GM12878 (cell line): Measurements from ENCODE around the gene ESRP2. TPM values are rescaled to one million over a fixed set of nuclear protein-coding genes. Genes with fewer than 3 reads are reported as not detected.

Experiments used
- ATAC-seq: fragments of 200-7000 bp; cut with Tn5 transposase; 3 replicates; pipeline ENCODE4 v1.9.1; 2020; ENCODE audit warnings: mild to moderate bottlenecking, moderate library complexity
- BruUV-seq: library from RNA; stranded (reverse); fragments of 400-500 nt; replicated peaks from 2 replicates; lab custom pipeline; 2021; lab: Mats Ljungman, UMichigan
- CTCF ChIA-PET: fragments of 300-600 bp; sonication (Branson Sonifier 250); formaldehyde crosslinking; extraction: SDS; loops from one replicate; lab custom pipeline; 2021; ENCODE audit warnings: inconsistent platforms; lab: Yijun Ruan, JAX
- POLR2A ChIA-PET: fragments of 350-600 bp; formaldehyde crosslinking; extraction: SDS; loops from one replicate; lab custom pipeline; 2021; ENCODE audit warnings: inconsistent platforms; lab: Charles Lee
- RAD21 ChIA-PET: fragments of 300-600 bp; sonication (Branson Sonifier 250); formaldehyde crosslinking; loops from one replicate; lab custom pipeline; 2023; ENCODE audit warnings: antibody characterized with exemption; ENCODE audit not compliant: unreplicated experiment; lab: Charles Lee
- SMC1A ChIA-PET: fragments of 300-600 bp; sonication (Branson Sonifier 250); formaldehyde crosslinking; loops from one replicate; lab custom pipeline; 2023; ENCODE audit not compliant: unreplicated experiment, uncharacterized antibody; lab: Charles Lee
- DNase-seq: peaks from one replicate; pipeline ENCODE4 v3.0.0-alpha.2; 2011; ENCODE audit warnings: low read depth, low spot score
- FAIRE-seq: peaks from 3 replicates; lab custom pipeline; 2011; peaks lifted over from hg19 to GRCh38; lab: Jason Lieb, UNC
- H2AFZ ChIP-seq: 2 replicates; pipeline ENCODE4 v1.6.0; 2011; ENCODE audit warnings: low read depth, low read length, control low read depth; ENCODE audit not compliant: control insufficient read depth
- H3K27ac ChIP-seq: 2 replicates; pipeline ENCODE4 v1.5.1; 2011; ENCODE audit warnings: control low read depth; ENCODE audit not compliant: control insufficient read depth, insufficient read depth
- H3K27me3 ChIP-seq, 2 experiments: replicated peaks in 1 of 2; 2 replicates each; pipeline versions ENCODE4 v1.6.0 to v1.6.1; 2011; ENCODE audit warnings: low read length in 1 of 2; ENCODE audit not compliant: control insufficient read depth in 2 of 2, insufficient read depth in 2 of 2
- H3K36me3 ChIP-seq, 2 experiments: 2 replicates each; pipeline ENCODE4 v1.5.1; 2011; ENCODE audit warnings: low read length in 1 of 2; ENCODE audit not compliant: control insufficient read depth in 2 of 2, insufficient read depth in 2 of 2
- H3K4me1 ChIP-seq: 2 replicates; pipeline ENCODE4 v1.6.1; 2011; ENCODE audit warnings: mild to moderate bottlenecking, low read length, moderate library complexity, mixed read lengths; ENCODE audit not compliant: control insufficient read depth, insufficient read depth
- H3K4me2 ChIP-seq: 2 replicates; pipeline ENCODE4 v1.6.0; 2011; ENCODE audit warnings: control low read depth; ENCODE audit not compliant: control insufficient read depth, insufficient read depth
- H3K4me3 ChIP-seq: fragments of 200-600 bp; sonication (generic); 2 replicates; pipeline ENCODE4 v1.5.1; 2016
- H3K79me2 ChIP-seq: 2 replicates; pipeline ENCODE4 v1.6.0; 2011; ENCODE audit warnings: low read length; ENCODE audit not compliant: control insufficient read depth, insufficient read depth
- H3K9ac ChIP-seq: 2 replicates; pipeline ENCODE4 v1.8.0; 2011; ENCODE audit warnings: low read length, control low read depth, mixed read lengths; ENCODE audit not compliant: control insufficient read depth, insufficient read depth
- H3K9me3 ChIP-seq: replicated peaks from 3 replicates; pipeline ENCODE4 v1.5.1; 2011; ENCODE audit warnings: mild to moderate bottlenecking, low read length; ENCODE audit not compliant: control insufficient read depth, insufficient read depth
- H4K20me1 ChIP-seq: 2 replicates; pipeline ENCODE4 v1.6.0; 2011; ENCODE audit not compliant: control insufficient read depth, insufficient read depth
- ASH2L ChIP-seq: fragments of 300-600, 200-600 bp; sonication (generic); IDR thresholded peaks from 2 replicates; pipeline ENCODE4 v1.6.1; 2017; ENCODE audit warnings: low read depth, mild to moderate bottlenecking, borderline replicate concordance
- CBX5 ChIP-seq: sonication (generic); IDR thresholded peaks from 2 replicates; pipeline ENCODE4 v1.6.1; 2016; ENCODE audit warnings: low read depth, moderate library complexity, mild to moderate bottlenecking, inconsistent platforms
- MEF2A ChIP-seq: IDR thresholded peaks from 2 replicates; pipeline ENCODE4 v1.6.1; 2011; ENCODE audit warnings: low read depth, mild to moderate bottlenecking, low read length, moderate library complexity; ENCODE audit not compliant: insufficient read depth
- NR2C1 ChIP-seq: fragments of 450-650 bp; IDR thresholded peaks from 2 replicates; pipeline ENCODE4 v1.6.1; 2017; ENCODE audit warnings: antibody characterized with exemption, mild to moderate bottlenecking, moderate library complexity
- PAX5 ChIP-seq: IDR thresholded peaks from 2 replicates; pipeline ENCODE4 v1.6.1; 2011; ENCODE audit warnings: low read depth, low read length, borderline replicate concordance
- SMAD1 ChIP-seq: fragments of 450-650 bp; IDR thresholded peaks from 2 replicates; pipeline ENCODE4 v1.6.1; 2018; ENCODE audit warnings: mild to moderate bottlenecking, low read depth; ENCODE audit not compliant: partially characterized antibody
- SMARCA5 ChIP-seq: fragments of 450-650 bp; IDR thresholded peaks from 2 replicates; pipeline ENCODE4 v1.6.1; 2017; ENCODE audit warnings: mild to moderate bottlenecking
- SUZ12 ChIP-seq: fragments of 200-600 bp; sonication (generic); IDR thresholded peaks from one replicate; pipeline ENCODE4 v1.6.1; 2018; ENCODE audit warnings: antibody characterized with exemption, mild to moderate bottlenecking; ENCODE audit not compliant: unreplicated experiment
- ZBTB4 ChIP-seq: fragments of 450-650 bp; formaldehyde crosslinking; IDR thresholded peaks from 2 replicates; pipeline ENCODE4 v1.4.0; 2022; ENCODE audit warnings: mild to moderate bottlenecking, moderate library complexity
- ZNF274 ChIP-seq: IDR thresholded peaks from one replicate; pipeline ENCODE4 v1.8.0; 2011; ENCODE audit not compliant: insufficient read length, insufficient read depth
- WGBS: methylation state at CpG from one replicate; pipeline ENCODE4 v1.1.6; 2016; ENCODE audit warnings: low lambda C conversion rate; ENCODE audit not compliant: insufficient replicate concordance, insufficient coverage; ENCODE audit errors: missing lambda C conversion rate; 5-methylcytosine and 5-hydroxymethylcytosine counted together
- in situ Hi-C: fragments of 300-500 bp; cut with MboI; formaldehyde crosslinking; loops from 9 replicates; pipeline ENCODE4 v1.14.3; 2018; ENCODE audit warnings: mixed read lengths
- intact Hi-C: fragments of 100-400 bp; cut with micrococcal nuclease; formaldehyde crosslinking; loops from one replicate; pipeline ENCODE4 v1.14.2; 2022; ENCODE audit not compliant: unreplicated experiment
- polyA plus RNA-seq, 11 experiments: library from polyadenylated mRNA; depleted of rRNA in 4 of 11; unstranded in 6 of 11; stranded (reverse) in 5 of 11; fragments of >200 nt; fragmentation: Nextera tagmentation in 4 of 11; fragmentation: Illumina TruSeq in 1 of 11; extraction: Ambion mirVana in 4 of 11; extraction: Trizol in 1 of 11; gene quantifications; 1 replicate in 1 of 11; 2 replicates in 10 of 11; pipeline versions ENCODE4 v1.2.1 to v1.2.3, GENCODE V29; 2011 to 2016; ENCODE audit warnings: inconsistent platforms in 2 of 11, missing spikeins in 2 of 11, low read depth in 1 of 11
- total RNA-seq, 4 experiments: library from RNA; depleted of rRNA in 3 of 4; stranded (reverse); fragments of >200 nt in 3 of 4; fragmentation: Illumina TruSeq in 1 of 4; extraction: Trizol in 1 of 4; gene quantifications; 2 replicates each; pipeline versions ENCODE4 v1.2.1 to v1.2.3, GENCODE V29; 2013 to 2021
- TF ChIP-seq, protein P1 (sequence below): IDR thresholded peaks from 2 replicates; pipeline ENCODE4 v1.6.1; 2012; ENCODE audit warnings: low read length, inconsistent platforms
- TF ChIP-seq, protein P2 (sequence below): fragments of 450-650 bp; IDR thresholded peaks from 2 replicates; pipeline ENCODE4 v1.6.1; 2018; ENCODE audit warnings: mild to moderate bottlenecking, low read depth, moderate library complexity; ENCODE audit not compliant: partially characterized antibody

The ESRP2 gene
- total and polyA plus RNA-seq, 10 of the 15 experiments (the other 5 are each of a cell fraction or from before 2014, with no cell fraction given) = 0.04 to 0.64 (median 0.08) TPM; not detected in 3

DNA sequence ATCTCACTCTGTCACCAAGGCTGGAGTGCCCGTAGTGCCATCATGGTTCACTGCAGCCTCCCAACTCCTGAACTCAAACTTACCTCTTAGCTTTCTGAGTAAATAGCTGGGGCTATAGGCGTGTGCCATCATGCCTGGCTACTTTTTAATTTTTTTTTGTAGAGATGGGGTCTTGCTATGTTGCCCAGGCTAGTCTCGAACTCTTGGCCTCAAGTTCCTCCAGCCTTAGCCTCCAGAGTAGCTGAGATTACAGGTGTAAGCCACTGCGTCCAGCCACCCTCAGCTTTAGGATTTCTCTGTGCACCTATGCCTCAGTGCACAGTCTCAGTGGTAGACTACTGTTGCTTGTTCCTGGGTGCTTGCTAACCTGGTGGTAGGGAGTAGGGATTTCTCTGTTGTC is 33.9 kb upstream of the ESRP2 start:
- ChIA-PET POLR2A (interaction anchor here (0.5 to 12.2 kb wide), 3 partner anchors 17 to 362 kb away, joined by 3 to 177 read pairs (median 4); no protein-coding TSS in a partner anchor), CTCF (interaction anchor here (0.6 to 4.5 kb wide), 3 partner anchors 9 to 96 kb away, joined by 5 to 19 read pairs (median 5); no protein-coding TSS in a partner anchor), RAD21 (interaction anchor here (1.5 to 2.1 kb wide), 5 partner anchors 13 to 49 kb away, joined by 3 to 7 read pairs (median 5); no protein-coding TSS in a partner anchor), SMC1A (interaction anchor here (0.6 to 18.5 kb wide), 9 partner anchors 9 to 877 kb away, joined by 3 to 253 read pairs (median 4); no protein-coding TSS in a partner anchor)
- Histone ChIP-seq H3K27me3 (no peaks in the 10 kb centered on the region), H4K20me1 (no peaks in the 10 kb centered on the region), H3K79me2 (peaks cover 89% of the 10 kb centered on the region), H3K36me3 (peaks cover 9 to 24% of the 10 kb centered on the region in 2 experiments; a peak in 3 of 4 replicates), H3K27ac (0 out of 2 replicates have a peak overlapping the region, but pooled peaks have one; percentile 28), H3K9me3 (no peaks in the 10 kb centered on the region), H3K4me1 (peaks cover 39% of the 10 kb centered on the region), H3K4me3 (no peak overlapping the region), H3K9ac (no peak overlapping the region), H3K4me2 (peak overlapping the region; percentile 4; the same call in 1 of the 2 replicates), H2AFZ (no peak overlapping the region)
- intact Hi-C loops = no loop called here
- no peak for ATAC-seq
- in situ Hi-C loops = no loop called here
- 93% methylated on average over 4 of the region's 4 CpGs for WGBS
- no peak for FAIRE-seq
- no TSS peak for BruUV-seq
- no peak for TF ChIP-seq MEF2A
- no peak for TF ChIP-seq CBX5
- TF ChIP-seq ZBTB4 (CRISPR knock-in tag) = no peak
- no peak for TF ChIP-seq PAX5
- TF ChIP-seq, protein P1, sequence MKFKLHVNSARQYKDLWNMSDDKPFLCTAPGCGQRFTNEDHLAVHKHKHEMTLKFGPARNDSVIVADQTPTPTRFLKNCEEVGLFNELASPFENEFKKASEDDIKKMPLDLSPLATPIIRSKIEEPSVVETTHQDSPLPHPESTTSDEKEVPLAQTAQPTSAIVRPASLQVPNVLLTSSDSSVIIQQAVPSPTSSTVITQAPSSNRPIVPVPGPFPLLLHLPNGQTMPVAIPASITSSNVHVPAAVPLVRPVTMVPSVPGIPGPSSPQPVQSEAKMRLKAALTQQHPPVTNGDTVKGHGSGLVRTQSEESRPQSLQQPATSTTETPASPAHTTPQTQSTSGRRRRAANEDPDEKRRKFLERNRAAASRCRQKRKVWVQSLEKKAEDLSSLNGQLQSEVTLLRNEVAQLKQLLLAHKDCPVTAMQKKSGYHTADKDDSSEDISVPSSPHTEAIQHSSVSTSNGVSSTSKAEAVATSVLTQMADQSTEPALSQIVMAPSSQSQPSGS = no peak
- no peak for TF ChIP-seq NR2C1
- TF ChIP-seq SMAD1 = no peak
- TF ChIP-seq ZNF274 = no peak
- TF ChIP-seq, protein P2, sequence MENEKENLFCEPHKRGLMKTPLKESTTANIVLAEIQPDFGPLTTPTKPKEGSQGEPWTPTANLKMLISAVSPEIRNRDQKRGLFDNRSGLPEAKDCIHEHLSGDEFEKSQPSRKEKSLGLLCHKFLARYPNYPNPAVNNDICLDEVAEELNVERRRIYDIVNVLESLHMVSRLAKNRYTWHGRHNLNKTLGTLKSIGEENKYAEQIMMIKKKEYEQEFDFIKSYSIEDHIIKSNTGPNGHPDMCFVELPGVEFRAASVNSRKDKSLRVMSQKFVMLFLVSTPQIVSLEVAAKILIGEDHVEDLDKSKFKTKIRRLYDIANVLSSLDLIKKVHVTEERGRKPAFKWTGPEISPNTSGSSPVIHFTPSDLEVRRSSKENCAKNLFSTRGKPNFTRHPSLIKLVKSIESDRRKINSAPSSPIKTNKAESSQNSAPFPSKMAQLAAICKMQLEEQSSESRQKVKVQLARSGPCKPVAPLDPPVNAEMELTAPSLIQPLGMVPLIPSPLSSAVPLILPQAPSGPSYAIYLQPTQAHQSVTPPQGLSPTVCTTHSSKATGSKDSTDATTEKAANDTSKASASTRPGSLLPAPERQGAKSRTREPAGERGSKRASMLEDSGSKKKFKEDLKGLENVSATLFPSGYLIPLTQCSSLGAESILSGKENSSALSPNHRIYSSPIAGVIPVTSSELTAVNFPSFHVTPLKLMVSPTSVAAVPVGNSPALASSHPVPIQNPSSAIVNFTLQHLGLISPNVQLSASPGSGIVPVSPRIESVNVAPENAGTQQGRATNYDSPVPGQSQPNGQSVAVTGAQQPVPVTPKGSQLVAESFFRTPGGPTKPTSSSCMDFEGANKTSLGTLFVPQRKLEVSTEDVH = no peak
- no peak for TF ChIP-seq ASH2L
- no peak for TF ChIP-seq SUZ12
- no peak for TF ChIP-seq SMARCA5
- DNase-seq = no peak
